ENCODE results near the gene PASK.

The PASK gene

DNA sequence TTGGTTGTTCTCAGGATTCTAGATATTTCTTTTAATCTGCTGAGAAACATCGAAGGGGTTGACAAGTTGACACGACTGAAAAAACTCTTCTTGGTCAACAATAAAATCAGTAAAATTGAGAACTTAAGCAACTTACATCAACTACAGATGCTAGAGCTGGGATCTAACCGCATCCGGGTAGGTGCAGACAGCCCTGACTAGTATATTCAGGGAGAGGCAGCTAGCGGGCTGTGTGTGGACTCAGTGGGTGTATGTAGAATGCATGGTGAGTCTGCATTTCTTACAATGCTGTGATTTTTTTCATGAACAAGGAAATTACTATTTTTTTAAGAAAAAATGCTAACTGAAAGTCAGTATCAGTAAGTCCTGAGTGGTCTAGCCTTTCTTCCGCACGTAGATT lies 11.0 kb upstream of the PASK start:
- no peak for TF ChIP-seq CTCF (IDR thresholded peaks at IDR 0.05; ENCODE audit: extremely low read depth, missing control alignments)
- no peak for DNase-seq (ENCODE audit: low spot score)

GRCh38 chr2:241159116-241159515 lies 9.8 kb upstream of the PASK start:
- TF ChIP-seq CTCF (IDR thresholded peaks at IDR 0.05; ENCODE audit: extremely low read depth, missing control alignments) = no peak
- DNase-seq (ENCODE audit: low spot score) = no peak

DNA sequence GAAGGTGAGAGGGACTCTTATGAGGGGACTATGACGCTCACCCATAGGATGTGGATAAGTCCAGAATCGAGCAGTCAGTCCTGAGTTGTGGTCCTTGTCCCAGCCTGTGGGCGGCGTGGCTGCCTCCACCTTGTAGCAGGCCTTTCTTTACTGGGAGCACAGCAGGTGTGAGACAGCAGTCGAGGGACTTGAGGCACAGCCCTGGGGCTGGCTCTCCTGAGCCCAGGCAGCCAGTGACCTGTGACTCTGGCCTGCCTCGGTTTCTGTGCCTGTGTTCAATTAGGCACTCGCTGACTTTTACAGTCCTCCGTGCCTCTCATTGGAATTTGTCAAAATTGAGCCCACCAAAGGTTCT lies 9.3 kb upstream of the PASK start:
- TF ChIP-seq CTCF (IDR thresholded peaks at IDR 0.05; ENCODE audit: extremely low read depth, missing control alignments) = no peak
- DNase-seq (ENCODE audit: low spot score) = no peak

GRCh38 chr2:241157841-241158545 lies 8.7 kb upstream of the PASK start:
- no peak for DNase-seq (ENCODE audit: low spot score)
- TF ChIP-seq CTCF (IDR thresholded peaks at IDR 0.05; ENCODE audit: extremely low read depth, missing control alignments) = no peak

DNA sequence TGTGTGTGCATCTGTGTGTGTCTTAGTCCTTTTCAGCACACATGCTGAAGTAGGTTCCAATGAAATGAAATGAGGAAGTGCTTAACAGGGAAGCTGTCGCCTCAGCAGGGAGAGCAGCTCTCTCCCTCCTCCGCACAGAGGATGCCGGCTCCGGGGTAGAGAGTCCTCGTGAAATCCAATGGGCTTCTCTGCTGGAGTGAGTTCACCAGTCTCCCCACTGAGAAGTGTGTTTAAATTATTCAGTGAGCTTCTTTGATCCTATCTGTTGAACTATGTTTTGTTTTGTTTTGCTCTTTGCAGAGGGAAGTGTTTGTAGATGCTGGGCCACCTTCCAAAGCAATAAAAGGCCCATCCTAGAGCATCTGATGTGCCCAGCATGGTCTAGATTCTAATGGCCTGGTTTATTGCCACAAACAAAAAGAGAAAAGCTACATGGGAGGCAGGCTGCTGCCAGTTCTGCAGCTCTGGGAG lies 7.7 kb upstream of the PASK start:
- DNase-seq (ENCODE audit: low spot score) = no peak
- no peak for TF ChIP-seq CTCF (IDR thresholded peaks at IDR 0.05; ENCODE audit: extremely low read depth, missing control alignments)

DNA sequence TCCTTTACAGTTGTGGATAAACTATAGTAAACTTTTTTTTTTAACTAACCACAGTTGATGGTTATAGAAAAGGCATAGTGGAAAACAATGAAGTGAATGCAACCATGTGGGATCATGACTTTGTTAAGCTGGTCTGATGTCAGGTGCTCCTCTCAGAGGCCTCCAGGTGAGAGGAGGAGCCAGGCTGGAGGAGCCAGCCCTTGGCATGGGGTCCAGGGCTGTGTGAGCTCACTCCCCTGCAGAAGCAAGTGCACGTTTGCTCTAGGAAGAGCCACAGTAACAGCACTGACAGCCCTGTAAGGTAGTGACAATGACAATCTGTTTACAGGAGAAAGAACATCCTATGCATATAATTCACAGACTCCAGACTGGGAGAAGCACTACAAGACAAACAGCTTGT lies 6.7 kb upstream of the PASK start:
- no peak for TF ChIP-seq CTCF (IDR thresholded peaks at IDR 0.05; ENCODE audit: extremely low read depth, missing control alignments)
- no peak for DNase-seq (ENCODE audit: low spot score)

DNA sequence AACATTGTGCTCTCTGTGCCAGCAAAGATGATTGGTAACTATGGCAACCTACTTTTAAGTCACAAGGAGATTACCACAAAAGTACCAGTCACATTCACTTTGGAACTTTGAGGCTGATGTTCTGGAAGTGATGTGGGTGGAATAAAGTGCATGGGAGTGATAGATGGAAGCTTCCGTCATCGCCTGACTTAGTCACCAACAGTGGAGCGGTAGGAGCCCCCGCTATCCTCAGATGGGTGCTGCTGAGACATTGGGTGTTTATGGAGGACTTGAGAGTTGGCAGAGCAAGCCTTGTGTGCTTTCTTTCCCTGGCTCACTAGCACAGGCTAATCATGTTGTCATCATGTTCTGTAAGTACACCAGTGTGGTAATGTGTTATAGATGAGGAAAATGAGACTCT lies 5.6 kb upstream of the PASK start:
- no peak for DNase-seq (ENCODE audit: low spot score)

More for the DNA sequence above, 5.6 kb upstream of the PASK start:
- TF ChIP-seq CTCF (IDR thresholded peaks at IDR 0.05; ENCODE audit: extremely low read depth, missing control alignments) = no peak

Data from GM20000 (cell line).